Measurements from ENCODE around the gene ANO10. TPM values are rescaled to one million over a fixed set of nuclear protein-coding genes. Genes with fewer than 3 reads are reported as not detected.

ANO10 gene
- total RNA-seq, 2 donors from 2014 or later: 83.8 to 112 TPM

GRCh38 chr3:43372809-43373559 is 248.8 kb downstream of the ANO10 start:
- 72 to 79% methylated on average over 7 to 11 of the region's 11 CpGs for WGBS, 2 experiments (ENCODE audit: insufficient coverage in 1 of 2, insufficient read length in 1 of 2)
- Histone ChIP-seq H3K27me3 (ENCODE audit: control insufficient read depth, insufficient read depth, low read length, poor library complexity, severe bottlenecking) (no peaks in the 10 kb centered on the region), H3K9ac (ENCODE audit: extremely low read depth, low read length, poor library complexity, severe bottlenecking) (no peak overlapping the region), H3K27ac (ENCODE audit: low read depth, low read length) (no peak overlapping the region), H3K4me1 (ENCODE audit: control insufficient read depth, insufficient read depth, low read length) (peaks cover 23% of the 10 kb centered on the region), H3K4me3 (ENCODE audit: low read length) (no peak overlapping the region), H3K9me3 (ENCODE audit: control insufficient read depth, low read length) (no peaks in the 10 kb centered on the region), H3K36me3 (ENCODE audit: control insufficient read depth, insufficient read depth, low read length) (no peaks in the 10 kb centered on the region)
- Mint-ChIP-seq H3K36me3 (ENCODE audit: low read depth) (no peaks in the 10 kb centered on the region), H3K27me3 (ENCODE audit: insufficient read depth) (peaks cover 1% of the 10 kb centered on the region), H3K9me3 (no peaks in the 10 kb centered on the region), H3K4me3 (no peak overlapping the region), H3K27ac (peak overlapping the region; percentile 85), H3K4me1 (peaks cover 36% of the 10 kb centered on the region)
- DNase-seq: peak; percentile 67
- no peak for TF ChIP-seq CTCF (conservative IDR thresholded peaks at IDR 0.05)

- H3K36me3 Mint-ChIP-seq (ENCODE audit: low read depth): no peaks in the 10 kb centered on the region
- Histone ChIP-seq H3K4me3 (ENCODE audit: low read length) (no peak overlapping the region), H3K9ac (ENCODE audit: extremely low read depth, low read length, poor library complexity, severe bottlenecking) (no peak overlapping the region), H3K36me3 (ENCODE audit: control insufficient read depth, insufficient read depth, low read length) (no peaks in the 10 kb centered on the region), H3K27ac (ENCODE audit: low read depth, low read length) (no peak overlapping the region), H3K4me1 (ENCODE audit: control insufficient read depth, insufficient read depth, low read length) (peaks cover 19% of the 10 kb centered on the region), H3K9me3 (ENCODE audit: control insufficient read depth, low read length) (no peaks in the 10 kb centered on the region), H3K27me3 (ENCODE audit: control insufficient read depth, insufficient read depth, low read length, poor library complexity, severe bottlenecking) (no peaks in the 10 kb centered on the region)
- H3K4me3 Mint-ChIP-seq: no peak overlapping the region
- H3K9me3 Mint-ChIP-seq: no peaks in the 10 kb centered on the region
- no peak overlapping the region for H3K27ac Mint-ChIP-seq
- no peak for DNase-seq
- peaks cover 36% of the 10 kb centered on the region for H3K4me1 Mint-ChIP-seq
- peaks cover 1% of the 10 kb centered on the region for H3K27me3 Mint-ChIP-seq (ENCODE audit: insufficient read depth)
- WGBS, 2 experiments (ENCODE audit: insufficient coverage in 1 of 2, insufficient read length in 1 of 2): 92 to 97% methylated on average over 5 to 10 of the region's 10 CpGs
- no peak for TF ChIP-seq CTCF (conservative IDR thresholded peaks at IDR 0.05)
These were observed 249.6 kb downstream of the ANO10 start for GRCh38 chr3:43372007-43372740.

GRCh38 chr3:43371494-43371893 is 250.3 kb downstream of the ANO10 start:
- H3K9me3 Mint-ChIP-seq: no peaks in the 10 kb centered on the region
- Histone ChIP-seq H3K9me3 (ENCODE audit: control insufficient read depth, low read length) (no peaks in the 10 kb centered on the region), H3K4me1 (ENCODE audit: control insufficient read depth, insufficient read depth, low read length) (peaks cover 19% of the 10 kb centered on the region), H3K4me3 (ENCODE audit: low read length) (no peak overlapping the region), H3K9ac (ENCODE audit: extremely low read depth, low read length, poor library complexity, severe bottlenecking) (no peak overlapping the region), H3K27ac (ENCODE audit: low read depth, low read length) (no peak overlapping the region), H3K27me3 (ENCODE audit: control insufficient read depth, insufficient read depth, low read length, poor library complexity, severe bottlenecking) (no peaks in the 10 kb centered on the region), H3K36me3 (ENCODE audit: control insufficient read depth, insufficient read depth, low read length) (no peaks in the 10 kb centered on the region)
- H3K27me3 Mint-ChIP-seq (ENCODE audit: insufficient read depth): peaks cover 1% of the 10 kb centered on the region
- no peak for DNase-seq
- H3K36me3 Mint-ChIP-seq (ENCODE audit: low read depth): peaks cover 3% of the 10 kb centered on the region
- no peak overlapping the region for H3K27ac Mint-ChIP-seq
- peaks cover 36% of the 10 kb centered on the region for H3K4me1 Mint-ChIP-seq
- 90 to 100% methylated on average over 1 to 3 of the region's 3 CpGs for WGBS, 2 experiments (ENCODE audit: insufficient coverage in 1 of 2, insufficient read length in 1 of 2)
- H3K4me3 Mint-ChIP-seq: no peak overlapping the region
- no peak for TF ChIP-seq CTCF (conservative IDR thresholded peaks at IDR 0.05)
